Measurements from ENCODE around the gene TTC39B.

DNA sequence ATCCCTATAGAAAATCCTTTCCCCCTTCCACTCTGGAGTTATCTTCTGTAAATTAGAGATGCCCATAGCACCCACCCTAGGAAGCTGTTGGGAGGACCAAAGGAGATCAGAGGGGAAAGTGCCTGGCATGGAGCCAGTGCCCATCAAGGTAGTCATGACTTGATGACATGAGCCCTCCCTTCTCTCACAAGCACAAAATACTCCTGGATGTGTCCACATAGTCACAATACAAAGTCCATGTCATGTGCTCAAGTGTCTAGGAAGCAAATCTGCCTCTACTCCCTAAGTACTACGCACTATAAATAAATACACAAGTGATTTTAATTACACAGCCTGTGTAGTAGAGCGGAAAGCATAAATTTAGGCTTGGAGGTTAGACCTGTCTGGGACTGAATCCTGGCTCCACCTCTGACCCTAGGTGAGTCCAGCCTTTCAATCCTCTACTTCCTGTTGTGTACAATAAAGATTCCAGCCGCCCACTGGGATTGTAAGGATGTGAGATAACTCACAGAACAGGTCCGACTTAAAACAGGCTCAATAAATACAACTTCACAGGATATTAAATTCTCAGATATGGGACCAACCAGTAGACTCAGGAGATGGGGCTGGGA, 30.6 kb downstream of the TTC39B start:
- TF ChIP-seq, protein P1, sequence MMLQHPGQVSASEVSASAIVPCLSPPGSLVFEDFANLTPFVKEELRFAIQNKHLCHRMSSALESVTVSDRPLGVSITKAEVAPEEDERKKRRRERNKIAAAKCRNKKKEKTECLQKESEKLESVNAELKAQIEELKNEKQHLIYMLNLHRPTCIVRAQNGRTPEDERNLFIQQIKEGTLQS (IDR thresholded peaks at IDR 0.05; ENCODE audit: insufficient read depth, low read depth, low read length), result no peak
- no peak for TF ChIP-seq EP300 (IDR thresholded peaks at IDR 0.05; ENCODE audit: borderline replicate concordance in 1 of 2, low read depth in 2 of 2, low read length in 2 of 2)
- TF ChIP-seq EZH2 (IDR thresholded peaks at IDR 0.05; ENCODE audit: low read depth, low read length, severe bottlenecking), result no peak
- no peak for TF ChIP-seq SP2 (IDR thresholded peaks at IDR 0.05; ENCODE audit: low read length)
- TF ChIP-seq RFX5 (IDR thresholded peaks at IDR 0.05; ENCODE audit: borderline replicate concordance, low read depth, low read length), result no peak

All from H1 (cell line).